ENCODE data around the gene NELFA. TPM values are rescaled to one million over a fixed set of nuclear protein-coding genes. Genes with fewer than 3 reads are reported as not detected.

NELFA gene
- total and polyA plus RNA-seq, 4 donors: 17.8 to 33.6 (median 24.7) TPM

DNA sequence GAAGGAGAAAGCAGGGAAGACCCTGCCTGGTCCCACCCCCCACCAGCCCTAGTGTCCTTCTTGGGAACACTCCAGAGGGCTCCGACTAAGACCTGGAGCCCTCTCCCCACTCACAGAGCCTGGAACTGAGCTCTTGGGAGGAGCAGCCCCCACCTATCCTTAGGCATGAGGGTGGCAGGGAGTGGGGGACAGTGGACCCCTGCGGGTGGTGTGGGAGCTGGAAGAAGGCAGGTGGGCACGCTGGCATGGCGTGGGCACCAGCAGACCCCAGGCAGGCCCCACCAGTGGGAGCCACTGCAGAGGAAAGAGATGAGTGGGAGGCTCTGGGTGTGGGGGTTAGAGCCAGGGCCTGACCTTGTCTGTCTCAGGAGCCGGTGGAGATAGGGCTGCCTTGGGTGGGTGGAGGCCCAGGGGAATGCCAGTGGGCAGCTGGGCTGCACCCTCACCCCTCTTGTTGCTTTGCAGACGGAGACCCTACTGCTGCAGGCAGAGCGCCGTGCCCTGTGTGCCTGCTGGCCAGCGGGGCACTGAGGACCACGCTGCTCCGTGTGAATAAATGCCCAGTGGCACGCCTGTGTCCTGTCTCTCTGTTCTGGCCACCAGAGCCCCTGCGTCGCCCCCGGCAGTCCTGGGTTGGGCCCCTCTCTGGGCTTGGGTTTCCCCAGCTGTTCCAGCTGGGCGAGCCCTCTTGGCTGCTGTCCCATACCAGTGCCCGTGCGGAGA is 34.8 kb upstream of the NELFA start:
- no peaks in the 10 kb centered on the region for H3K36me3 ChIP-seq (ENCODE audit: control insufficient read depth in 4 of 4, insufficient read depth in 4 of 4, low read length in 4 of 4)
- H3K4me1 ChIP-seq (ENCODE audit: control insufficient read depth in 5 of 5, insufficient read depth in 5 of 5, low read length in 5 of 5): peaks cover 0 to 17% (median 0%) of the 10 kb centered on the region in 5 donors
- no peak overlapping the region for H3K9ac ChIP-seq (ENCODE audit: insufficient read depth in 1 of 2, low read length in 2 of 2)
- H3K27ac ChIP-seq (ENCODE audit: low read depth in 1 of 2, low read length in 1 of 2): no peak overlapping the region
- no peak for DNase-seq
- TF ChIP-seq CTCF (IDR thresholded peaks at IDR 0.05; ENCODE audit: control extremely low read depth, extremely low read depth): no peak
- peaks cover 15 to 28% (median 19%) of the 10 kb centered on the region in 3 donors for H3K27me3 ChIP-seq (ENCODE audit: control insufficient read depth in 3 of 3, insufficient read depth in 3 of 3, low read length in 2 of 3)
- H3K9me3 ChIP-seq (ENCODE audit: control insufficient read depth in 4 of 4, insufficient read depth in 3 of 4, low read length in 3 of 4): peaks cover 0 to 14% (median 0%) of the 10 kb centered on the region in 4 donors
- 91 to 94% methylated on average over 18 of the region's 18 CpGs for WGBS, 2 donors
- ATAC-seq (ENCODE audit: insufficient read depth, low FRiP score): no peak
- H3K4me3 ChIP-seq: no peak overlapping the region

GRCh38 chr4:2042947-2043395 is 34.2 kb upstream of the NELFA start:
- Histone ChIP-seq H3K36me3 (ENCODE audit: control insufficient read depth in 4 of 4, insufficient read depth in 4 of 4, low read length in 4 of 4) (no peaks in the 10 kb centered on the region), H3K9me3 (ENCODE audit: control insufficient read depth in 4 of 4, insufficient read depth in 3 of 4, low read length in 3 of 4) (peaks cover 0 to 14% (median 0%) of the 10 kb centered on the region in 4 donors), H3K4me1 (ENCODE audit: control insufficient read depth in 5 of 5, insufficient read depth in 5 of 5, low read length in 5 of 5) (peaks cover 0 to 17% (median 0%) of the 10 kb centered on the region in 5 donors), H3K4me3 (no peak overlapping the region), H3K27me3 (ENCODE audit: control insufficient read depth in 3 of 3, insufficient read depth in 3 of 3, low read length in 2 of 3) (peaks cover 19 to 28% (median 22%) of the 10 kb centered on the region in 3 donors), H3K27ac (ENCODE audit: low read depth in 1 of 2, low read length in 1 of 2) (no peak overlapping the region), H3K9ac (ENCODE audit: insufficient read depth in 1 of 2, low read length in 2 of 2) (no peak overlapping the region)
- DNase-seq (no peak), ATAC-seq (ENCODE audit: insufficient read depth, low FRiP score) (no peak)
- 83 to 88% methylated on average over 7 to 8 of the region's 8 CpGs for WGBS, 2 donors
- TF ChIP-seq CTCF (IDR thresholded peaks at IDR 0.05; ENCODE audit: control extremely low read depth, extremely low read depth): no peak

DNA sequence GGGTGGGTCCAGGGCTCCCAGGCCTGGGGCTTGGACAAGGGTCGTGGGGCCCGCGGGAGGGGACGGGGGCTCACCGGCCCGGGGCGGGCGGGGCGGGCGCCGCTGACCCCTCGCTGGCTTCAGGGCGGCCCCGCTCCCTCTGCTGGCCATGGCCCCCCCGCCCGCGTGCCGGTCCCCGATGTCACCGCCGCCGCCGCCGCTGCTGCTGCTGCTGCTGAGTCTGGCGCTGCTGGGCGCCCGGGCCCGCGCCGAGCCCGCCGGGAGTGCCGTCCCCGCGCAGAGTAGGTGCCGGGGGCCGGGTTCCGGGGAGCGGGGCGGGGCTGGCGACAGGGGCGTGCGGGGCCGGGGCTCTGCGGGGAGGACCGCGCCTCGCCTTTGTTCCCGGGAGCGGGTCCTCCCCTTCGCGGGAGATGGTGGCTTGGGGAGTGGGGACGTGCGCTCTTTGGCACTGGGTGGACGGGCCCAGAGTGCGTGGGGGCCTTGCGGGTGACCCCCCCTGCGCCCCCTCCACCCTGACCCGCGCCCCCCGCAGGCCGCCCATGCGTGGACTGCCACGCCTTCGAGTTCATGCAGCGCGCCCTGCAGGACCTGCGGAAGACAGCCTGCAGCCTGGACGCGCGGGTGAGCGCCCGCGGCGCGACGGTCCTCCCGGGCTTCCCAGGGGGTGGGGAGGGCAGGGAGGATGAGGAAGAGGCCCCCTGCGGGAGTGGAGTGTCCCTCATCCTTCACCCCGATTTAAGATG is 33.6 kb upstream of the NELFA start:
- peak in 1 of 3 donors; percentile 46 for DNase-seq
- no peak overlapping the region for H3K27ac ChIP-seq (ENCODE audit: low read depth in 1 of 2, low read length in 1 of 2)
- peaks cover 0 to 14% (median 0%) of the 10 kb centered on the region in 4 donors for H3K9me3 ChIP-seq (ENCODE audit: control insufficient read depth in 4 of 4, insufficient read depth in 3 of 4, low read length in 3 of 4)
- peaks cover 0 to 17% (median 0%) of the 10 kb centered on the region in 5 donors for H3K4me1 ChIP-seq (ENCODE audit: control insufficient read depth in 5 of 5, insufficient read depth in 5 of 5, low read length in 5 of 5)
- peak overlapping the region; percentile 44 for H3K4me3 ChIP-seq
- TF ChIP-seq CTCF (IDR thresholded peaks at IDR 0.05; ENCODE audit: control extremely low read depth, extremely low read depth): no peak
- H3K9ac ChIP-seq (ENCODE audit: insufficient read depth in 1 of 2, low read length in 2 of 2): no peak overlapping the region
- WGBS, 2 donors: 1 to 2% methylated on average over 52 to 80 of the region's 80 CpGs
- no peaks in the 10 kb centered on the region for H3K36me3 ChIP-seq (ENCODE audit: control insufficient read depth in 4 of 4, insufficient read depth in 4 of 4, low read length in 4 of 4)
- ATAC-seq (ENCODE audit: insufficient read depth, low FRiP score): no peak
- peaks cover 19 to 28% (median 22%) of the 10 kb centered on the region in 3 donors for H3K27me3 ChIP-seq (ENCODE audit: control insufficient read depth in 3 of 3, insufficient read depth in 3 of 3, low read length in 2 of 3)
